GDM1 (cell line): ENCODE data around the gene LPCAT4.
A peak's percentile ranks its signal among the peaks of the same experiment; 100 is the strongest.
"Not testable (repeated sequence)": the region's sequence is repeated elsewhere in the genome, so short reads cannot be mapped to it uniquely, and the experiment has no call there.

ENCODE experiments used
- DNase-seq: peaks from one replicate; lab custom pipeline; 2025; lab: John Stamatoyannopoulos, UW

Gene LPCAT4, protein sequence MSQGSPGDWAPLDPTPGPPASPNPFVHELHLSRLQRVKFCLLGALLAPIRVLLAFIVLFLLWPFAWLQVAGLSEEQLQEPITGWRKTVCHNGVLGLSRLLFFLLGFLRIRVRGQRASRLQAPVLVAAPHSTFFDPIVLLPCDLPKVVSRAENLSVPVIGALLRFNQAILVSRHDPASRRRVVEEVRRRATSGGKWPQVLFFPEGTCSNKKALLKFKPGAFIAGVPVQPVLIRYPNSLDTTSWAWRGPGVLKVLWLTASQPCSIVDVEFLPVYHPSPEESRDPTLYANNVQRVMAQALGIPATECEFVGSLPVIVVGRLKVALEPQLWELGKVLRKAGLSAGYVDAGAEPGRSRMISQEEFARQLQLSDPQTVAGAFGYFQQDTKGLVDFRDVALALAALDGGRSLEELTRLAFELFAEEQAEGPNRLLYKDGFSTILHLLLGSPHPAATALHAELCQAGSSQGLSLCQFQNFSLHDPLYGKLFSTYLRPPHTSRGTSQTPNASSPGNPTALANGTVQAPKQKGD

DNA sequence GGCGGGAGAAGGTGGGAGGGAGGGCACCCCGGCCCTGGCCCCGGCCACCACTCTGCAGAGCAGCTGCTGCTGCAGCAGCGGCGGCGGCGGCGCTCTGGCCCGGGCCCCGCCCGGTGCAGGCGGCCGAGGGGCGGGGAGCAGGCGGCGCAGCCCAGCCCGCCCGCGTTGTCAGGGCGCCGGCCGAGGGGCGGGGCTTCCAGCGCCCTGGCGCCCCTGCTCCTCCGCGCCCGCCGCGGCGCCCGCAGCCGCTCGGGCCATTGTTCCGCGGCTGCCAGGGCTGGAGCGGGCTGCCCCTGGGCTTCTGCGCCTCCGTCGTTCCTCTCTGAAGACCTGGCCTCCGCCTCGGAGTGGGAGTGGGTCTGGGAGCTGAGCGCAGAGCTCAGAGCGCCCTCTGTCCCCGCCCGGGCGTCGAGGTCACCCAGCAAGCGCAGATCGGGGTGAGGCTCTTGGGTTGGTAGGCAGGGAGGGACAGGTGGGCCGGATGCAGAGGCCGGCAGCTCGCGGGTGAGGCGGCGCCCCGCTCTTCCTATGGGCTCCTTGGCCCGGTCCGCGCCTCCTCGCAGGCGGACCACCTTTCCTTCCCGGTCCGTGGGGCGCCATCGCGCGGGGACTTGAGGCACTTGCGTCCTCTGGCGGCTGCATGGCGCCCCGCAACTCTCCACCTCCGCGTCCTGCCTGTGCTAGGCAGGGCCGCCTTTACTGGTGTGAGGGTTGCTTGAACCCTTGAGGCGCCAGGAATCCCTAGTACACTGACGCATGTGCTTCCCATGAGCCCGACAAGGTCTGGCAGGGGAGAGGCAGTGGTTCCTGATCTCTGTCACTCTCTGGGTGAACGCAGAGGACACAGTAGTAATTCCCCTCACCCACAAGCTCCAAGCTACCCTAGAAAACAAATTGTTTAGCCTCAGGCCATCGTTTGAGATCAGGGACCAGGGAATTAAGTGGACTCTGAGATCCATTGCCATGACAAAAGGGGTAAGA is at the start of gene LPCAT4:
Gene LPCAT4 (minus strand): TSS at position 96 of the 981 bp plus-strand sequence. CDS start 96 bp downstream, outside the sequence.
- peak; percentile 87 for DNase-seq

DNA sequence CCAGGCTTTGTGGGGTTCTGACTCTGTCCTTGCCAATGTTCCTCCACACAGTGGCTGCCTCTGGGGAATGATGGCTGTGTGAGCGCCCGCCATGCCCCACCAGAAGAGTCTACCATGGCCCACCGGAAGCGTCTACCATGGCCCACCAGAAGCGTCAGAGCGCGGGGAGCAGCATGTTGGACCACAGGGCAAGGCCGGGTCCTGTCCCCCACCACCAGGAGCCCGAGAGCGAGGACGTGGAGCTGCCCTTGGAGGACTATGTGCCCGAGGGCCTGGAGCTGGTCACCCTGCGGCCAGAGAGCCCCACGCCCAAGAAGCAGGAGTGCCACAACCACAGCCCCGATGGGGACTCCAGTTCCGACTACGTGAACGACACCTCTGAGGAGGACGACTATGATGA is 42.5 kb upstream of the LPCAT4 start:
- DNase-seq = not testable (repeated sequence)

DNA sequence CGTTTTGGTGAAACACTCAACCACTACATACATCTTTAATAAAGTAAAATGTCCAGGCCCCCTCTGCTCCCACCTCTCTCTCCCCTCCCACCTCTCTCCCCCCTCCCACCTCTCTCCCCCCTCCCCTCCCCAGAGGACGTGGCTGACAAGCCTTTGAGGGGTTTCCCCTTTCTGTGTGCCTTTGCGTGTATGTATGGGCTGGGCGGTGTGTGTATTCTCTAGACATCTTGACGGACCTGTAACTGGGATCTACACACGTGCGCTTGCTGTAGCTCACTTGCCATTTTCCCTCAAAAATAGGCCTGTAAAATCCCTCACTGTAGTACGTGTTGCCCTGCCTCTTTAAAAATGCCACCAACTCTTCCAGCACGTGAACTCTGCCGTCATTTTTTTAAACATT is 42.0 kb upstream of the LPCAT4 start:
- not testable (repeated sequence) for DNase-seq

DNA sequence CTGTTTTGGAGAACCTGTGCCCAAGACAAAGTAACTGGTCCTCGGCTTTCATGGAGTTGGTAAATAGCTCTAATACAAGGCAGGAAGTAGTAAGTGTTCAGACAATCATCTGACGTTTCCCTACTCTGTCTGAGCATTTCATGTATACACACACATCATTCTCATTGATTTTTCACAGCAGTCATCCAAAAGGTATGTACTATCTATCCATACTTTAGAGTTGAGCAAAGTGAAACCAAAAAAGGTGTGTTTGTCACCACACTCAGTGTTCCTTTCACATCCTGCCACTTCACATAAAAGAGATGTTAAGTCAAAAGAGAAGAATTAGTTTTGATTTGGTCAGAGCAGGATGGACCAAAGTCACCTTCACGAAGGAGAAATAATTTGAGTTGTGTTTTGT is 36.9 kb upstream of the LPCAT4 start:
- not testable (repeated sequence) for DNase-seq

DNA sequence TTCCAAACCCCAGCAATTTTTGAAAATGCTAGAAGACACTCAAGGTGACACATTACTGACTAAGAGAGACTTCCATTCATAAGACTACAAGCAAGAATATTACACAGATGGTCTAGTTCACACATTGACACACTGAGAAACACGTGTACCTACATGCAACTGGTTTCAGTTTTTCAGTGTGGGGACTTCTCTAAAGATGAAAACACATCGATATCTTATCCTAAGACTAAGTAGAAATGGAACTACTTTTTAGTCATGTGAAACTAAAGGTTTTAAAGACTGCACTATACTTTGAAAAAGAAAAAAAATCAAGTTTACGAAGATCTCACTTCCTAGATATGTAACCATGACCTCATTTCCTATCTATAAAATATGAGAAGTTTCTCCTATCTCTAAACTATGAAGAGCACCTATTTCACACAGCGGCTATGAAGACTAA is 36.2 kb upstream of the LPCAT4 start:
- not testable (repeated sequence) for DNase-seq

DNA sequence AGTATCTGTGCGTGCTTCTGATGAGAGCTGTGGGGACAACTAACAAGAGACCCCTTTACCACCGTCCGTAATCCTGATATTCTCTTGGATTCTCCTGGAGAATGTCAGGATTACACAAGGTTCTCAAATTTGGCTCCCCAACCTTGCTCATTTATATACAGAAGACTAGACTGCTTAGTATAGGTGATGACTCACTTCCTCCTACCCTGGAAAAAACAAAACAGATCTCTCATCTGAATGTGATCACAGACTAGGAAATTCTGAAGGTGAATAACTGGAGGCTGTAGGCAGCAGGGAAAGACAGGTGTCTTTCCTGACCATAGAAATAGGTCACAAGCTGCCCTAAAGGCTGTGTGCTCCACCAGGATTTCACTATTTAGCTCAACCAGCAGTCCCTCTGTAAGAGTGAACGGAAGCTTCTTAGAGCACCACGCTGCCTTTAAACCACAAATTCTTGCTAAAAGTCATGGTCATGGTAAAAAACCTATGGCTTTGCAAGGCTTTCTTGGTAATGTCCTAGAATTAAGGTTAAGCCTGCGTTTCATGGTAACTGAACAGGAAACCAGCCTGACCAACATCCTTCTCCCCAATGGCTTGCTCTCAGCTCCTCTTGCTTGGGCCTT is 30.8 kb upstream of the LPCAT4 start:
- not testable (repeated sequence) for DNase-seq

DNA sequence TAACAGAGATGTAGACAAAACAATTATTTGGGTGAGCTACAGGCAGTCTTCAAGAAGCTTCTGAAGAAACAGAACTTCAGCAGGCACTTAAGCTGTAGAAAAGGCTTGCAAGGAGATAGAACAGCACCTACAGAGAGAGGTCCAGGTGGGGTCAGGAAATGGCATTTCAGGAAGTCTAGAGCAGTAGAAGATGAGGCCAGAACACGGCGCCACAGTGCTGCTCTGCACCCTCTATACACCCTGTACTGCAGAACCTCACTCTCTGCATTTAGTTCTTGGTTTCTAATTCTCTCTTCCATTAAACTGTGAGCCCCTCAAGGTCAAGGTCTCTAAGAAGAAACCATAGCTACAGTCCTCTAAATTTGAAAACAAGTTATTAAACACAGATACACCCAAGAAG is 26.0 kb upstream of the LPCAT4 start:
- DNase-seq = not testable (repeated sequence)

DNA sequence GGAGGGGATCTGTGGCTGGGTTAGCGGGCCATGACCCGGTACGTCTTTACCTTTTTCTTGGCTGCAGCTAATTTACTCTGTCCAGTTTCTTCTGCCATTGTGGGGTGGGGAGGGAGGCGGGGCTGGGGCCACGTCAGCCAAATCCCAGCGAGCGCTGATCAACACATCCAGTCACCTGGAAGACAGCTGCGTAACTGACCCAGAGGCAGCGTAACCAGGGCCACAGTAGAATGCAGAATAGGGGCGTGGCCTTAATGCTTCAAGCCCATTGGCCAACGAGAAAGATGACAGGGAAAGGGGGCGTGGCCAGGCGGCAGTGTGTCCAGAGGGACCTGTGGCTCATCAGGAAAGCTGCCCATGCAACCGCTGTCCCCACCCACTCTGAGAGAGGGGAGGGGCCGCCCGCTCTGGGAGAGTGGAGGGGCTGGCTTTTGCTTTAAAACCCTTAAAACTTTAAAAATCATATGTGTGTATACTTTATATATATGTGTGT is 22.6 kb upstream of the LPCAT4 start:
- not testable (repeated sequence) for DNase-seq

DNA sequence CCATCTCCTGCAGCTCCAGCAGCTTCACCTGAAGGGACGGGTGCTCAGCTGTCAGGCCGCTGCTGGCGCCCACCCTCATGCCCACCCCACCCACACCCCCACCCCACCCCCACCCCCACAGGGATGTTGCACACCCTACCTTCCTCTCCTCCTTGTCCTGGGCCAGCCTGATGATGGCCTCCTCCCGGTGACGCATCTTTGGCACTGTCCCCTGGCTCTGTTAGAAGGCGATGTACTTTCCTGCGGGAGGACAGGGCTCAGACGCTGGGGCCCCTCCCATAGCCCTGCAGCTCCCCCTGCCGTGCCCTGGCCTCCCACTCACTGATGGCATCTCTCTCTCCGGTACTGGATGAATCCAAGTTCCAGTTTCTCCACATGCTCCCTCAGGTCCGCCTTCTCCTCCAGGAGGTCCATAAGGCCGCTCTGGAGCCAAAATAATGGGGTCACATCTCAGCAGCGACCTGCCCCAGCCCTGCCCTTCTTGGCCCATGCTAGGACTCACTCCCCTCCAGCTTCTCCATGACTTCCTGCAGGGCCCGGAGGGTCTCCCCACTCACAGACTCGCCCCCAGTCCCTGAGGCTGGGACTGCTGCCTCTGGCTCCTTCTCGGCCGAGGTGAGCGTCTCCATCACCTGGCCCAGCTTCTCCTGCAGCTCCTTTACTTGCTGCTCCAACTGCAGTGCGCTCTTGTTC is 15.0 kb upstream of the LPCAT4 start:
- not testable (repeated sequence) for DNase-seq

DNA sequence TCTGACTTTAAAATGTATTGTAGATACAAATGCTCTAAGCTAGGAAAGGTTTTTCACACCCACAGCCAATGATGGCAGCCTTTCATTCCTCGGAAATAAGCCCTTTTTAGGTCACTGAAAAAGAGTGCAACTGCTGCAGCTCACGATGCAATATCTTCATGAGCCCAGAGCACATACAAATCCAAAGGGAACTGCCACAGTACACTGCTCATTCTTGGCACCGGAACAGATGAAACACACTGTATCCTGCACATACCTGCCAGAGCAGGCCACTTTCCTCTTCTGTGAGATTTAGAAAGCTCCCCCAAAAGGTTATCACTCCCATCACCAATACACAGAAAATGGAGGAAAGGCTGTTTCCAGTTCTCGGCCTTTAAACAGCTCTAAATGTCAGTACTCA is 13.5 kb upstream of the LPCAT4 start:
- DNase-seq = not testable (repeated sequence)

DNA sequence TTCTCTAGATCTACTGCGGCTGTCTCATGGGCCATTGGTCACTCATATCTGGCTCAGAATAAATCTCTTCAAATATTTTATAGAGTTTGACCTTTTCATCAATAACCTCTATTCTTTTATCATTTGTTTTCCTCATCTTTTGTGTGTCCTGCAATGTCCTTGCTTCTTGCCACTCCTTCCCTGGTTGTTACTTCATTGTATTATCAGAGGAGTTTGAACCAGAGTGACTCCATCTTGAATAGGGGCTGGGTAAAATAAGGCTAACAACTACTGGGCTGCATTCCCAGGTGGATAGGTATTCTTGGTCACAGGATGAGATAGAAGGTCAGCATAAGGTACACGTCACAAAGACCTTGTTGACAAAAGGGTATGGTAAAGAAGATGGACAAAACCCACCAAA is 9.9 kb upstream of the LPCAT4 start:
- no peak for DNase-seq

DNA sequence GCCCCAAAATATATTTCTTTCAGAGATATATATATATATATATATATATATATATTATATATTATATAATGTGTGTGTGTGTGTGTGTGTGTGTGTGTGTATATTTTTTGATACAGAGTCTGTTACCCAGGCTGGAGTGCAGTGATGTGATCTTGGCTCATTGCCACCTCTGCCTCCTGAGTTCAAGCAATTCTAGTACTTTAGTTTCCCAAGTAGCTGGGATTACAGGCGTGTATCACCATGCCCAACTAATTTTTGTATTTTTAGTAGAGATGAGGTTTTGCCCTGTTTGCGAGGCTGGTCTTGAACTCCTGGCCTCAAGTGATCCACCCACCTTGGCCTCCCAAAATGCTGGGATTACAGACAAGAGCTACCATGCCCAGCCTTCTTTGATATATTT is 8.5 kb upstream of the LPCAT4 start:
- not testable (repeated sequence) for DNase-seq

DNA sequence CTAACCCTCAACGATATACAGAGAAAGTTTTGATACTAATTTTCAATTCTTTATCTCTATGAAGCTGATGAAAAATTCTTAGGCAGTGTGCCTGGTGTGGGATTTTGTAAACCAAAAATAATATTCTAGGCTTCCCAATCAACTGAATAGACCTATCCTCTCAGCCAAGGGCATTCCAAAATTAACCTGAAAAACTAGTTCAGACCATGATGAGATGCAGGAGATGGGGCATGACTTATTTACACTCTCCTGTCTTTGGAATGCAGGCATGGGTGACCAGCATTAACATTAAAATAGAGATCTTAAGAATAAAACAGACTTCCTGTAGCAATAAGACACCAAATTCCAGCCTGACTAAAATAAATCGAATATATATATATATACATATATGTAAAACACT is 7.8 kb upstream of the LPCAT4 start:
- no peak for DNase-seq

DNA sequence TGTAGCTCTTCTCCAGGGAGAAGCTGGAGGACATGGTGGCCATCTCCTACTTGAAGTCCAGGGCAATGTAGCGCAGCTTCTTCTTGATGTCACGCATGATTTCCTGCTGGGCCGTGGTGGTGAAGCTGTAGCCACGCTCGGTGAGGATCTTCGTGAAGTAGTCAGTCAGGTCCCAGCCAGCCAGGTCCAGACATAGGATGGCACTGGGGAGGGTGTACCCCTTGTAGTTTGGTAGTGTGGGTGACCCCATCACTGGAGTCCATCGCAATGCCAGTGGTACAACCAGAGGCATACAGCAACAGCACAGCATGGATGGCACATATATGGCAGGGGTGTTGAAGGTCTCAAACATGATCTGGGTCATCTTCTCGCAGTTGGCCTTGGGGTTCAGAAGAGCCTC is 7.0 kb upstream of the LPCAT4 start:
- no peak for DNase-seq

DNA sequence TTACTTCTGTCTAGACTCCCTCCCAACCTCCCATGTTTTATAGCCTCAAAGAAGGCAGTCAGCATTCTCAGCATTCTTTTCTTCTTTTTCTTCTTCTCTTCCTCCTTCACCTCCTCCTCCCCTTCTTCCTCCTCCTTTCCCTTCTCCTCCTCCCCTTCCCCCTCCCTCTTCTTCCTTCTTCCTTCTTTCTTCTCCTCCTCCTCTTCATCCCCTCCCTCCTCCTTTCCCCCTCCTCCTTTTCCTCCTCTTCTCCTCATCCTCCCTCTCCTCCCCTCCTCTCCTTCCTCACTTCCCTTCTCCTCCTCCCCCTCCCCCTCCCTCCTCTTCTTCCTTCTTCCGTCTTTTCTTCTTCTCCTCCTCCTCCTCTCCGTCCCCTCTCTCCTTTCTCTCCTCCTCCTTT is 3.6 kb upstream of the LPCAT4 start:
- DNase-seq = no peak

DNA sequence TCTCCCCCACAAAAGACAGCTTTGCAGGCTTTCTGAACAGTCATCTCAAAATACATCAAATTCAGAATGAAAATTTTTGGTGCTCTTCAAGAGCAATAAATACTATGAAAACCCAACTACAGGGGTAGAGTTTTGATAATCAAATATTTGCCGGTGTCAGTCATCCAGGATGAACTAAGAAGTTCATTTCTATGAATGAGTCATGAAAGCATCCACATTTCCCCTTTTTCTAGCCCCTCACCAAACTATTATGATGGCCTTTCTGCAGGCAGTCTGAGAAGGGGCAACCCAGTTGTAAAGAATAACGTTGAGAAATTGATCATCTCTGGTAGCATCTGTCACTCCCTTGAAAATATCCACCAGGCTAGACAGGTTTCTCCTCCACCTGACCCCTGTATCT is 3.1 kb upstream of the LPCAT4 start:
- no peak for DNase-seq

DNA sequence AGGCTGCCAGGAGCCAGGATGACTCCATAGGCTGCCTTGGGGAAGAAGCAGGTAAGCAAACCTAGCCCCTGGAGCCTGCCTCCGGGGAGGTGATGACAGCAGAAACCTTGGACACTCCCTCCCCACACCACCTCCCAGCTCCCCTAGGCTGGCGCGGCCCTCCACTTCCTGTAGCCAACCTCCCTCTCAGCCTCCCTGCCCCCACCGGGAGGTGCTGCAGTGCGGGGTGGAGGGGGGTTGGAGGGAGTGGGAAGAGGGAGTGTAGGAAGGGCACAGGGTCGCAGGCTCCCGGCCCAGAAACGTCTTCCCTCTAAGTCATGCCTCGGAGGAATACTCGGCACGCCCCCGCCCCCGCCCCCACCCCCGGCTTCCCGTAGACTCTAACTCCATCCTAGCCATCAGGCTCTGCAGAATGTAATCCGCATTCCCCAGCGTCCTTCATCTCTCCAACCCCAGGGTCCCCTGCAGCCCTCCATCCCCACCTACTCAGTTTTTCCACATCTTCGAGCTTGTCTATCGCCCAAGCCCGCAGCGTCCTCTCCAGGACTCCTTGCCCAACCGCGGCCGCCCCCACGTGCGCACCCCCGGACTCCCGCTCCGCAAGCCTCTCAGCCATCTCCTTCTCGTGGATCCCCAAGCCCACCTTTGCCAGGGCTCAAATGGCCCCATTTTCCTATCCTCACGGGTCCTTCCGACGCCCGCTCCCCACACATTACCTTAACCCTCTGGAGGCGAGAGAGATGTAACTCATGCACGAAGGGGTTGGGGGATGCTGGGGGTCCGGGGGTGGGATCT is 528 bp downstream of the LPCAT4 start:
- DNase-seq = peak; percentile 45

DNA sequence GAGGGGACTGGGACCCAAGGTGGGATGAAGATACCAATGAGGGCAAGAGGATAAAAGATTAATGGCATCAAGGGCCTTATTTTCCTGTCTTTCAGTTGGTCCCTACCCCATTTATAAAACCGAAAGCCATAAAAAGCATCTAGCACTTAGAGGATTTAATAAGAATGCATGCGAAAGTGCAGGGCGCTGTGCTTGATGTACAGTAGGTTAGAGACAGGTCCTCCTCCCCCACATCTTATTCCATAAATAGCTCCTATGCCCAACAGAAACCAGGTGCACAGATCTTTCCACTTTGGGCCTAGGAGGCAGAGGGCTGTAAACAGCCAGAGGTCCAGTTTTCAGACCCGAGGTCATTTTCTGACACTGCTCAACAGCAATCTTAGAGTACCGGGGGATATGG is 1.2 kb downstream of the LPCAT4 start:
- DNase-seq = no peak

DNA sequence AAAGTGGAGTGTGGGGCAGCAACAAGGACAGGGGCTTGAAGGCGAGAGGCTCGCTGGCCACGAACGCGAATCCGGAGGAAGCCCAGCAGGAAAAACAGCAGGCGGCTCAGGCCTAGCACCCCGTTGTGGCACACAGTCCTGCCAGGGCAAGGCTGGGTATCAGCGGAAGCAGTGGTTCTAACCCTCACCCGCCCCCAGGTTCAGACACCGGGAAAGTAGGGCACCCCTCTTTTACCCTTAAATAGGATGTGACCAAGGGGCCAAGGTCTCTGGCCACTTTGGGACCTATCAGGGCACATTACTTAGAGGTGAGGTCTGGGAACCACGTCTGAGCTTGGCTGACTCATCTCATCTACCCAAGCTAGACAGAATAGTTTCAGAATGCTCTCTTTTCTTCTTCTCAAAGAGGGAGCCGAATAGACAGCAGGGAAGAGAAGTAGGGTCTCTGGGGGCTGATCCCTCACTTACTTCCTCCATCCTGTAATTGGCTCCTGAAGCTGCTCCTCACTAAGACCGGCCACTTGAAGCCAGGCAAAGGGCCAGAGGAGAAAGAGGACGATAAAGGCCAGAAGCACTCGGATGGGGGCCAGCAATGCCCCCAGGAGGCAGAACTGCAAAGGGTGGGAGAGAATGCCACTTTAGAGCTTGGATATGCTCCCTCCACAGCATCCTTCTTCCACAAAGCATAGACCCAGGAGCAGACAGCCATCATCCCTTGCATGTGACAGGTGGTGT is 1.7 kb downstream of the LPCAT4 start:
- peak; percentile 19 for DNase-seq

DNA sequence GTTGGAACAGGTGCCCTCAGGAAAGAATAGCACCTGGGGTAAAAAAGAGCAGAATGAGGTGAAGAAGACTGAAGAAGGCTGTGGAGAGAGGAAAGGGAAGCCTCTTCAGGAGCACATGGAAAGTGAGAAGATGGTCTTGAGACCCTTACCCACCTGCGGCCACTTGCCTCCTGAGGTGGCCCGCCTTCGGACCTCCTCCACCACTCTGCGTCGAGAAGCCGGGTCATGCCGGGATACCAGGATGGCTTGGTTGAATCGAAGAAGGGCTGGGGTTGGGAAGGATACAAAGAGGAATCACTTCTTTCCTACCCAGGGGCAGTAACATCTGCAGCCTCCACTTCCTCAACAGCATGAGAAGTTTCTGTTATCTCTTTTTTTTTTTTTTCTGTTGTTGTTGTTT is 3.0 kb downstream of the LPCAT4 start:
- DNase-seq = no peak
